Measurements from ENCODE around the gene CLPX.
"Not testable (repeated sequence)": the region's sequence is repeated elsewhere in the genome, so short reads cannot be mapped to it uniquely, and the experiment has no call there.

CLPX gene

GRCh38 chr15:65204931-65205660, 20.0 kb upstream of the CLPX start:
- no peak for DNase-seq

GRCh38 chr15:65204236-65204930, 19.2 kb upstream of the CLPX start:
- DNase-seq: no peak

- DNase-seq: no peak
Observed at GRCh38 chr15:65201918-65202317, 16.8 kb upstream of the CLPX start.

- no peak for DNase-seq
Observed at GRCh38 chr15:65198571-65198970, 13.4 kb upstream of the CLPX start.

- DNase-seq: no peak
Observed at GRCh38 chr15:65197337-65197645, 12.1 kb upstream of the CLPX start.

GRCh38 chr15:65196637-65197336, 11.6 kb upstream of the CLPX start:
- DNase-seq: no peak

- DNase-seq: no peak
Observed at GRCh38 chr15:65195548-65195923, 10.4 kb upstream of the CLPX start.

GRCh38 chr15:65194826-65195547, 9.8 kb upstream of the CLPX start:
- no peak for DNase-seq

GRCh38 chr15:65192016-65192415, 6.9 kb upstream of the CLPX start:
- DNase-seq: no peak

GRCh38 chr15:65189102-65189740, 4.1 kb upstream of the CLPX start:
- peak in 2 of 14 donors; percentile 10 to 13 for DNase-seq

GRCh38 chr15:65188472-65188871, 3.3 kb upstream of the CLPX start:
- not testable (repeated sequence) for DNase-seq

- peak in 11 of 14 donors; percentile 7 to 70 (median 56) for DNase-seq
Observed at GRCh38 chr15:65184305-65184867, 756 bp downstream of the CLPX start.

GRCh38 chr15:65183865-65184159, 1.3 kb downstream of the CLPX start:
- no peak for DNase-seq

GRCh38 chr15:65182538-65182937, 2.6 kb downstream of the CLPX start:
- no peak for DNase-seq

GRCh38 chr15:65181582-65182353, 3.4 kb downstream of the CLPX start:
- DNase-seq: not testable (repeated sequence)

GRCh38 chr15:65180167-65180566, 5.0 kb downstream of the CLPX start:
- DNase-seq: no peak

GRCh38 chr15:65177901-65178300, 7.2 kb downstream of the CLPX start:
- no peak for DNase-seq

- DNase-seq: no peak
Observed at GRCh38 chr15:65176056-65176455, 9.1 kb downstream of the CLPX start.

- DNase-seq: no peak
Observed at GRCh38 chr15:65175511-65175910, 9.6 kb downstream of the CLPX start.

- DNase-seq: no peak
Observed at GRCh38 chr15:65174509-65174908, 10.6 kb downstream of the CLPX start.

GRCh38 chr15:65172531-65172930, 12.6 kb downstream of the CLPX start:
- no peak for DNase-seq

GRCh38 chr15:65171428-65171827, 13.7 kb downstream of the CLPX start:
- no peak for DNase-seq
